Right lobe of liver (tissue), 6 donors: Measurements from ENCODE around the gene SLC38A8. TPM values are rescaled to one million over a fixed set of nuclear protein-coding genes. Genes with fewer than 3 reads are reported as not detected.
A peak's percentile ranks its signal among the peaks of the same experiment; 100 is the strongest.

Experiments used
- ATAC-seq, 4 donors: fragments of 200-7000 bp; cut with Tn5 transposase; one replicate each; pipeline ENCODE4 v1.9.1; 2020; ENCODE audit warnings: mild to moderate bottlenecking in 4 of 4, moderate library complexity in 4 of 4
- DNase-seq, 3 donors: peaks; one replicate each; pipeline ENCODE4 v3.0.0-alpha.2; 2020
- H3K27ac ChIP-seq, 3 donors: fragments of 200-600 bp; one replicate each; pipeline ENCODE4 v1.8.0; 2022
- H3K27me3 ChIP-seq, 2 donors: fragments of 200-600 bp; one replicate each; pipeline ENCODE4 v1.8.0; 2022
- H3K36me3 ChIP-seq, 4 donors: fragments of 200-600 bp; sonication (generic) in 1 of 4; one replicate each; pipeline versions ENCODE4 v1.5.1 to v1.8.0; 2017 to 2022; ENCODE audit warnings: control low read depth in 1 of 4
- H3K4me1 ChIP-seq, 4 donors: fragments of 200-600 bp; sonication (generic) in 1 of 4; one replicate each; pipeline versions ENCODE4 v1.5.1 to v1.8.0; 2017 to 2022; ENCODE audit warnings: control low read depth in 1 of 4
- H3K4me3 ChIP-seq, 3 donors: fragments of 200-600 bp; one replicate each; pipeline ENCODE4 v1.8.0; 2022
- H3K9me3 ChIP-seq, 4 donors: fragments of 200-600 bp; sonication (generic) in 1 of 4; one replicate each; pipeline versions ENCODE4 v1.5.1 to v1.8.0; 2017 to 2022; ENCODE audit warnings: control low read depth in 1 of 4
- POLR2A ChIP-seq: fragments of 450-650 bp; IDR thresholded peaks from one replicate; pipeline ENCODE4 v1.6.1; 2017; ENCODE audit warnings: antibody characterized with exemption, mild to moderate bottlenecking
- WGBS: methylation state at CpG from one replicate; pipeline ENCODE4 v1.1.6; 2018; ENCODE audit warnings: low coverage, low lambda C conversion rate; ENCODE audit not compliant: insufficient coverage; ENCODE audit errors: missing lambda C conversion rate; 5-methylcytosine and 5-hydroxymethylcytosine counted together
- intact Hi-C, 2 donors: fragments of 100-400 bp; cut with DNase I; formaldehyde crosslinking; loops; one replicate each; pipeline versions ENCODE4 v1.11.2 to v1.14.1; 2022
- total RNA-seq, 6 experiments: library from RNA; depleted of rRNA in 2 of 6; stranded (reverse); fragments of >200 nt in 2 of 6; fragmentation: NEBNext Ultra II Directional in 3 of 6; extraction: Animal tissue kit (Norgen Biotek cat#: 25700) in 3 of 6; gene quantifications; one replicate each; pipeline versions ENCODE4 v1.1.0 to v1.2.4, GENCODE V29; 2016 to 2023
- TF ChIP-seq, protein P1 (sequence below), 4 donors: fragments of 200-600 bp in 3 of 4; fragments of 450-650 bp in 1 of 4; IDR thresholded peaks; one replicate each; pipeline versions ENCODE4 v1.5.1 to v1.8.0; 2016 to 2022; ENCODE audit warnings: antibody characterized with exemption in 4 of 4, mild to moderate bottlenecking in 2 of 4
- donor health status: DM: no; HTN: yes; CAD: no.
- donor health status: DM: no; HTN: no; CAD: no.
- donor health status: DM: no; HTN: no; CAD: no.
- donor health status: DM: no; HTN: yes; CAD: no.
- donor health status: DM: no; HTN: yes; CAD: no.

SLC38A8 gene
- total RNA-seq, 6 experiments from 2014 or later = not detected

- Histone ChIP-seq H3K4me1 (peaks cover 0 to 5% (median 0%) of the 10 kb centered on the region in 4 donors), H3K36me3 (peaks cover 0 to 94% (median 15%) of the 10 kb centered on the region in 4 donors), H3K27ac (peak overlapping the region in 1 of 3 donors; percentile 40), H3K9me3 (no peaks in the 10 kb centered on the region), H3K27me3 (no peaks in the 10 kb centered on the region), H3K4me3 (no peak overlapping the region)
- DNase-seq (no peak), ATAC-seq (no peak)
- TF ChIP-seq POLR2A = no peak
- TF ChIP-seq, protein P1, sequence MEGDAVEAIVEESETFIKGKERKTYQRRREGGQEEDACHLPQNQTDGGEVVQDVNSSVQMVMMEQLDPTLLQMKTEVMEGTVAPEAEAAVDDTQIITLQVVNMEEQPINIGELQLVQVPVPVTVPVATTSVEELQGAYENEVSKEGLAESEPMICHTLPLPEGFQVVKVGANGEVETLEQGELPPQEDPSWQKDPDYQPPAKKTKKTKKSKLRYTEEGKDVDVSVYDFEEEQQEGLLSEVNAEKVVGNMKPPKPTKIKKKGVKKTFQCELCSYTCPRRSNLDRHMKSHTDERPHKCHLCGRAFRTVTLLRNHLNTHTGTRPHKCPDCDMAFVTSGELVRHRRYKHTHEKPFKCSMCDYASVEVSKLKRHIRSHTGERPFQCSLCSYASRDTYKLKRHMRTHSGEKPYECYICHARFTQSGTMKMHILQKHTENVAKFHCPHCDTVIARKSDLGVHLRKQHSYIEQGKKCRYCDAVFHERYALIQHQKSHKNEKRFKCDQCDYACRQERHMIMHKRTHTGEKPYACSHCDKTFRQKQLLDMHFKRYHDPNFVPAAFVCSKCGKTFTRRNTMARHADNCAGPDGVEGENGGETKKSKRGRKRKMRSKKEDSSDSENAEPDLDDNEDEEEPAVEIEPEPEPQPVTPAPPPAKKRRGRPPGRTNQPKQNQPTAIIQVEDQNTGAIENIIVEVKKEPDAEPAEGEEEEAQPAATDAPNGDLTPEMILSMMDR (IDR thresholded peaks at IDR 0.05) = no peak
- intact Hi-C loops = no loop called here
- 67% methylated on average over 7 of the region's 13 CpGs for WGBS
Observed at GRCh38 chr16:83994703-83995102, 47.9 kb downstream of the SLC38A8 start.

DNA sequence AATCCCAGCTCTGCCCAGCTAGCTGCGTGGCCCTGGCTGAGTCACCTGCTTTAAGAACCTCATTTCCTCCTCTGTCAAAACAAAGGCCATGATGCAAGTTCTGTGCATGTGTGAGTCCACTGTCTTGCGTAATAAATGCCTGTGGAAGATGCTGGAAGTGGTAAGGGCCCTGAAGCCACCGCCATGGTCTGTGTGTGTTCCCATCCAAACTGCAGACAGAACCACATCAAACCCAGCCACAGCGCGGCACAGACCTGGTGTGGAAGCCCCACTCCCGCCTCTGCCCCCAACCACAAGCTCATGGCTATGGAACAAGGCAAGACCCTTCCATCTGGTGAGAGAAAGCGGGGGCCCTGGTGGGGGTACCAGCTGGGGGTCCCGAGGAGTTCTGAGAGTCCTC, 48.5 kb downstream of the SLC38A8 start:
- 83% methylated on average over 2 of the region's 8 CpGs for WGBS
- Histone ChIP-seq H3K9me3 (no peaks in the 10 kb centered on the region), H3K27me3 (no peaks in the 10 kb centered on the region), H3K4me3 (no peak overlapping the region), H3K36me3 (peaks cover 0 to 94% (median 15%) of the 10 kb centered on the region in 4 donors), H3K4me1 (peaks cover 0 to 5% (median 0%) of the 10 kb centered on the region in 4 donors), H3K27ac (peak overlapping the region in 1 of 3 donors; percentile 40)
- intact Hi-C loops = no loop called here
- no peak for DNase-seq
- no peak for TF ChIP-seq POLR2A
- TF ChIP-seq, protein P1 (IDR thresholded peaks at IDR 0.05) = no peak
- ATAC-seq = peak in 3 of 4 donors; percentile 45 to 67 (median 45)

GRCh38 chr16:83992624-83993023, 50.0 kb downstream of the SLC38A8 start:
- intact Hi-C loops = no loop called here
- 51% methylated on average over 4 of the region's 6 CpGs for WGBS
- TF ChIP-seq, protein P1 (IDR thresholded peaks at IDR 0.05) = no peak
- TF ChIP-seq POLR2A = no peak
- Histone ChIP-seq H3K27ac (no peak overlapping the region), H3K36me3 (peaks cover 0 to 89% (median 12%) of the 10 kb centered on the region in 4 donors), H3K9me3 (no peaks in the 10 kb centered on the region), H3K4me3 (no peak overlapping the region), H3K4me1 (peaks cover 0 to 5% (median 0%) of the 10 kb centered on the region in 4 donors), H3K27me3 (no peaks in the 10 kb centered on the region)
- peak; percentile 12 to 76 (median 64) for ATAC-seq
- peak in 1 of 3 donors; percentile 46 for DNase-seq

DNA sequence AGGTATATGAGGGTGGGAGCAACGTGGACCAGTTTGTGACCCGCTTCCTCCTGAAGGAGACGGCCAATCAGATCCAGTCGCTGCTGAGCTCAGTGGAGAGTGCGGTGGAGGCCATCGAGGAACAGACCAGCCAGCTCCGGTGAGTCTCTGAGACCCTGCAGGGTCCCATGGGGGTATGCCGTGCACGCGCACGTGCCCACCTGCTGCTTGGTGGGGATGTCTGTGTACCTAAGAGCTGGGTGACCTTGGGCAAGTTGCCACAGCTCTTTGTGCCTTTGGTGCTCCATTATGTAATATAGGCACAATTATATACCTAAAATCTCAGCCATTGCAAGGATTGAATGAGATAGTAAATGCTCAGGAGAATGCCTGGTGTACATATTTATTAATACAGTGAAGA, 52.1 kb downstream of the SLC38A8 start:
- H3K4me3 ChIP-seq = no peak overlapping the region
- no peaks in the 10 kb centered on the region for H3K9me3 ChIP-seq
- peaks cover 0 to 5% (median 0%) of the 10 kb centered on the region in 4 donors for H3K4me1 ChIP-seq
- H3K27ac ChIP-seq = no peak overlapping the region
- WGBS = 81% methylated on average over 3 of the region's 11 CpGs
- no peaks in the 10 kb centered on the region for H3K27me3 ChIP-seq
- H3K36me3 ChIP-seq = peaks cover 0 to 92% (median 12%) of the 10 kb centered on the region in 4 donors
- ATAC-seq = no peak
- TF ChIP-seq, protein P1 (IDR thresholded peaks at IDR 0.05) = no peak
- no peak for TF ChIP-seq POLR2A
- DNase-seq = no peak
- intact Hi-C loops = no loop called here
